HepG2 (cell line): ENCODE data around the gene IL32. TPM values are rescaled to one million over a fixed set of nuclear protein-coding genes. Genes with fewer than 3 reads are reported as not detected.

Source experiments
- ATAD3A ChIP-seq: sonication (generic); formaldehyde crosslinking; IDR thresholded peaks from 2 replicates; pipeline ENCODE4 v1.4.0; 2020; ENCODE audit warnings: missing genetic modification reagents
- BCL6 ChIP-seq: IDR thresholded peaks from 2 replicates; pipeline ENCODE4 v1.6.1; 2016; ENCODE audit warnings: missing genetic modification reagents, missing compliant biosample characterization
- CEBPB ChIP-seq: IDR thresholded peaks from 2 replicates; pipeline ENCODE4 v1.6.1; 2011; ENCODE audit warnings: low read depth, low read length, improper control_type of control experiment, borderline replicate concordance
- CENPX ChIP-seq: sonication (generic); formaldehyde crosslinking; IDR thresholded peaks from 2 replicates; pipeline ENCODE4 v1.9.0; 2021; ENCODE audit warnings: mild to moderate bottlenecking, missing genetic modification reagents, moderate library complexity
- GLMP ChIP-seq: sonication (generic); formaldehyde crosslinking; IDR thresholded peaks from 2 replicates; pipeline ENCODE4 v1.9.0; 2021; ENCODE audit warnings: missing genetic modification reagents, mild to moderate bottlenecking, borderline replicate concordance
- GZF1 ChIP-seq: sonication (generic); formaldehyde crosslinking; IDR thresholded peaks from 2 replicates; pipeline ENCODE4 v1.5.1; 2020; ENCODE audit warnings: mild to moderate bottlenecking, missing genetic modification reagents
- HOXA9 ChIP-seq: sonication (generic); formaldehyde crosslinking; IDR thresholded peaks from 2 replicates; pipeline ENCODE4 v1.8.1; 2022; ENCODE audit warnings: missing genetic modification reagents, mild to moderate bottlenecking, moderate library complexity, borderline replicate concordance
- KAT7 ChIP-seq: IDR thresholded peaks from 2 replicates; pipeline ENCODE4 v1.6.1; 2018; ENCODE audit warnings: borderline replicate concordance, missing compliant biosample characterization
- KLF11 ChIP-seq: IDR thresholded peaks from 2 replicates; pipeline ENCODE4 v1.6.1; 2016; ENCODE audit warnings: missing compliant biosample characterization
- MED8 ChIP-seq: sonication (generic); formaldehyde crosslinking; IDR thresholded peaks from 2 replicates; pipeline ENCODE4 v1.8.1; 2023; ENCODE audit warnings: mild to moderate bottlenecking, missing genetic modification reagents; ENCODE audit not compliant: insufficient replicate concordance
- MYC ChIP-seq: sonication (generic); formaldehyde crosslinking; IDR thresholded peaks from 2 replicates; pipeline ENCODE4 v1.9.0; 2021; ENCODE audit warnings: missing genetic modification reagents, borderline replicate concordance
- NFATC3 ChIP-seq: sonication (generic); formaldehyde crosslinking; IDR thresholded peaks from 2 replicates; pipeline ENCODE4 v1.5.1; 2020; ENCODE audit warnings: mild to moderate bottlenecking, missing genetic modification reagents
- SETDB1 ChIP-seq: sonication (generic); formaldehyde crosslinking; IDR thresholded peaks from 2 replicates; pipeline ENCODE4 v1.5.1; 2020; ENCODE audit warnings: missing genetic modification reagents, mild to moderate bottlenecking, borderline replicate concordance
- SIN3A ChIP-seq: IDR thresholded peaks from 2 replicates; pipeline ENCODE4 v1.6.1; 2011; ENCODE audit warnings: low read depth, mild to moderate bottlenecking, control low read depth, low read length, borderline replicate concordance
- TERF1 ChIP-seq: sonication (generic); formaldehyde crosslinking; IDR thresholded peaks from 2 replicates; pipeline ENCODE4 v1.8.0; 2022; ENCODE audit warnings: mild to moderate bottlenecking, missing genetic modification reagents, moderate library complexity
- THRA ChIP-seq: sonication (generic); formaldehyde crosslinking; IDR thresholded peaks from 2 replicates; pipeline ENCODE4 v1.4.0; 2020; ENCODE audit warnings: missing genetic modification reagents, borderline replicate concordance
- ZBTB25 ChIP-seq: IDR thresholded peaks from 2 replicates; pipeline ENCODE4 v1.6.1; 2018; ENCODE audit warnings: missing genetic modification reagents
- ZFYVE20 ChIP-seq: sonication (generic); formaldehyde crosslinking; IDR thresholded peaks from 2 replicates; pipeline ENCODE4 v1.8.0; 2023; ENCODE audit warnings: low read depth, mild to moderate bottlenecking, moderate library complexity, missing genetic modification reagents, borderline replicate concordance
- ZMAT3 ChIP-seq: sonication (generic); formaldehyde crosslinking; conservative IDR thresholded peaks from 2 replicates; pipeline ENCODE4 v1.7.0; 2021; ENCODE audit warnings: missing genetic modification reagents
- ZNF331 ChIP-seq: sonication (generic); formaldehyde crosslinking; IDR thresholded peaks from 2 replicates; pipeline ENCODE4 v1.4.0; 2020; ENCODE audit warnings: missing genetic modification reagents
- ZNF547 ChIP-seq: sonication (generic); formaldehyde crosslinking; IDR thresholded peaks from 2 replicates; pipeline ENCODE4 v1.5.1; 2020; ENCODE audit warnings: mild to moderate bottlenecking, missing genetic modification reagents
- ZNF770 ChIP-seq: sonication (generic); formaldehyde crosslinking; IDR thresholded peaks from 2 replicates; pipeline ENCODE4 v1.5.0; 2020; ENCODE audit warnings: mild to moderate bottlenecking, missing genetic modification reagents
- ZNF777 ChIP-seq: sonication (generic); formaldehyde crosslinking; IDR thresholded peaks from 2 replicates; pipeline ENCODE4 v1.4.0; 2020; ENCODE audit warnings: missing genetic modification reagents
- ZNF782 ChIP-seq: sonication (generic); formaldehyde crosslinking; IDR thresholded peaks from 2 replicates; pipeline ENCODE4 v1.4.0; 2020; ENCODE audit warnings: missing genetic modification reagents, mild to moderate bottlenecking, borderline replicate concordance
- polyA plus RNA-seq, 8 experiments: library from polyadenylated mRNA; depleted of rRNA in 3 of 8; stranded (reverse) in 7 of 8; unstranded in 1 of 8; fragments of >200 nt; fragmentation: Illumina TruSeq in 4 of 8; extraction: Trizol in 4 of 8; gene quantifications; 2 replicates each; pipeline versions ENCODE4 v1.2.1 to v1.2.3, GENCODE V29; 2011 to 2016; ENCODE audit warnings: low read depth in 4 of 8, missing spikeins in 1 of 8, mixed read lengths in 1 of 8; ENCODE audit not compliant: insufficient read depth in 1 of 8
- total RNA-seq, 5 experiments: library from RNA; depleted of rRNA; stranded (reverse); fragments of >200 nt; fragmentation: Illumina TruSeq; extraction: Trizol; gene quantifications; 2 replicates each; pipeline ENCODE4 v1.2.3, GENCODE V29; 2016; ENCODE audit warnings: low read depth in 1 of 5

Gene IL32
- total and polyA plus RNA-seq, 2 of the 13 experiments (the other 11 are each of a cell fraction or from before 2014, with no cell fraction given): 115 to 165 TPM

- no peak for TF ChIP-seq KAT7
- TF ChIP-seq CEBPB: peak; percentile 23; the same call in 1 of the 2 replicates
- peak; percentile 57 for TF ChIP-seq KLF11
- TF ChIP-seq ZMAT3: no peak
- TF ChIP-seq CENPX (CRISPR knock-in tag): no peak
- peak; percentile 62; the same call in 1 of the 2 replicates for TF ChIP-seq ZNF331 (CRISPR knock-in tag)
- TF ChIP-seq THRA (CRISPR knock-in tag): peak; percentile 93
- peak; percentile 83 for TF ChIP-seq SIN3A
- no peak for TF ChIP-seq GZF1 (CRISPR knock-in tag)
- TF ChIP-seq ZNF547 (CRISPR knock-in tag): no peak; the same call in 1 of the 2 replicates
- no peak for TF ChIP-seq ZNF777 (CRISPR knock-in tag)
- no peak for TF ChIP-seq ZFYVE20
- TF ChIP-seq SETDB1 (CRISPR knock-in tag): no peak
- no peak for TF ChIP-seq HOXA9 (CRISPR knock-in tag)
- TF ChIP-seq MED8 (CRISPR knock-in tag): no peak
- no peak for TF ChIP-seq ATAD3A (CRISPR knock-in tag)
- TF ChIP-seq MYC (CRISPR knock-in tag): peak; percentile 77; the same call in 1 of the 2 replicates
- no peak for TF ChIP-seq GLMP (CRISPR knock-in tag)
- no peak for TF ChIP-seq ZNF782 (CRISPR knock-in tag)
- TF ChIP-seq ZBTB25: peak; percentile 40; the same call in 1 of the 2 replicates
- TF ChIP-seq ZNF770 (CRISPR knock-in tag): no peak
- no peak for TF ChIP-seq TERF1 (CRISPR knock-in tag)
- TF ChIP-seq BCL6 (CRISPR knock-in tag): peak; percentile 54; the same call in 1 of the 2 replicates
- TF ChIP-seq NFATC3 (CRISPR knock-in tag): no peak
Measured at GRCh38 chr16:3065069-3065741, at the start of gene IL32 (continued).
